ENCODE results near the gene DPYSL5.

DNA sequence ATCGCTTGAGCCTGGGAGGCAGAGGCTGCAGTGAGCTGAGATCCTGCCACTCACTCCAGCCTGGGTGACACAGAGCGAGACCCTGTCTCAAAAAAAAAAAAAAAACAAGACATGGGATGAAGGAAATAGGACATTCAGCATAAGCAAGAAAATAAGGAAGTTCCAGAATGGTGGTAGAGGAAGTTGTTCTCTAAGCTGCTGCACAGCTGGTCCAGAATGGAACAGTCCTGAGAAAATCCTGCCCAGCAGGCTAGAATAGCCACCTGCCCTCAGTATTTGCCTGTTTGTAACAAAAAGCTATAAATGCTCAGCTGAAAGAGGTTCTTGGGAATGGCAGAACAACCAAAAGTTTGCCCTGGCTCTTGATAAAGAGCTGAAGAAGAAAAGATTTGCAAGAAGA is 111.4 kb downstream of the DPYSL5 start:
- no peak for TF ChIP-seq CTCF (conservative IDR thresholded peaks at IDR 0.05; ENCODE audit: low read length)
- TF ChIP-seq EZH2phosphoT487 (IDR thresholded peaks at IDR 0.05; ENCODE audit: borderline replicate concordance) = no peak
